CD4-positive, CD25-positive, alpha-beta regulatory T cell (primary cell): ENCODE measurements around the gene STRN4. TPM values are rescaled to one million over a fixed set of nuclear protein-coding genes. Genes with fewer than 3 reads are reported as not detected.

ENCODE experiments used
- ATAC-seq, 2 donors: fragments of 150-1000 bp; cut with Tn5 transposase; one replicate each; pipeline ENCODE4 v1.10.0; 2021; ENCODE audit warnings: low read depth in 2 of 2, moderate number of reproducible peaks in 2 of 2, moderate library complexity in 1 of 2
- DNase-seq, 3 donors: peaks; one replicate each; pipeline versions ENCODE4 v3.0.0 to v3.0.0-alpha.2; 2012 to 2022; ENCODE audit warnings: mixed read lengths in 1 of 3
- H3K27ac ChIP-seq: one replicate; pipeline ENCODE4 v1.7.0; 2013; ENCODE audit warnings: mild to moderate bottlenecking, low read length; ENCODE audit not compliant: insufficient read depth, poor library complexity, severe bottlenecking
- H3K27me3 ChIP-seq: one replicate; pipeline ENCODE4 v1.7.0; 2013; ENCODE audit warnings: low read length; ENCODE audit not compliant: control insufficient read depth, insufficient read depth
- H3K36me3 ChIP-seq: one replicate; pipeline ENCODE4 v1.7.0; 2013; ENCODE audit warnings: mild to moderate bottlenecking, low read length, moderate library complexity; ENCODE audit not compliant: control insufficient read depth, insufficient read depth
- H3K4me1 ChIP-seq: 2 replicates; pipeline ENCODE4 v1.7.0; 2013; ENCODE audit warnings: mild to moderate bottlenecking, low read length; ENCODE audit not compliant: insufficient read depth, control insufficient read depth, poor library complexity, severe bottlenecking
- H3K4me3 ChIP-seq: one replicate; pipeline ENCODE4 v1.7.0; 2013; ENCODE audit warnings: low read depth, mild to moderate bottlenecking, low read length, moderate library complexity
- H3K9me3 ChIP-seq, 2 experiments: 1 replicate in 1 of 2; 2 replicates in 1 of 2; pipeline ENCODE4 v1.7.0; 2013; ENCODE audit warnings: low read length in 2 of 2, mild to moderate bottlenecking in 1 of 2, moderate library complexity in 1 of 2; ENCODE audit not compliant: control insufficient read depth in 2 of 2
- H3K27ac Mint-ChIP-seq, 3 donors: one replicate each; pipeline ENCODE4 v1.8.0; 2020 to 2022; ENCODE audit warnings: mild to moderate bottlenecking in 3 of 3, mixed read lengths in 3 of 3, moderate library complexity in 2 of 3
- H3K27me3 Mint-ChIP-seq: one replicate; pipeline ENCODE4 v1.8.0; 2022; ENCODE audit warnings: mild to moderate bottlenecking, mixed read lengths
- H3K36me3 Mint-ChIP-seq: one replicate; pipeline ENCODE4 v1.8.0; 2020; ENCODE audit warnings: mixed read lengths
- H3K4me1 Mint-ChIP-seq, 4 donors: one replicate each; pipeline ENCODE4 v1.8.0; 2020 to 2022; ENCODE audit warnings: mixed read lengths in 4 of 4, mild to moderate bottlenecking in 1 of 4
- H3K4me3 Mint-ChIP-seq, 4 donors: one replicate each; pipeline ENCODE4 v1.8.0; 2020 to 2022; ENCODE audit warnings: mild to moderate bottlenecking in 4 of 4, mixed read lengths in 4 of 4, moderate library complexity in 3 of 4
- H3K9me3 Mint-ChIP-seq, 7 donors: one replicate each; pipeline ENCODE4 v1.8.0; 2020 to 2022; ENCODE audit warnings: mixed read lengths in 7 of 7, mild to moderate bottlenecking in 3 of 7, moderate library complexity in 2 of 7
- polyA plus RNA-seq, 4 donors: library from polyadenylated mRNA; unstranded; fragments of 300-500 nt; fragmentation: Illumina TruSeq; gene quantifications; one replicate each; pipeline ENCODE4 v1.2.3, GENCODE V29; 2021
- total RNA-seq: library from RNA; stranded (reverse); gene quantifications from one replicate; pipeline ENCODE4 v1.2.3, GENCODE V29; 2022

Gene STRN4
- total and polyA plus RNA-seq, 5 donors from 2014 or later, result 11.9 to 121 (median 15.5) TPM

DNA sequence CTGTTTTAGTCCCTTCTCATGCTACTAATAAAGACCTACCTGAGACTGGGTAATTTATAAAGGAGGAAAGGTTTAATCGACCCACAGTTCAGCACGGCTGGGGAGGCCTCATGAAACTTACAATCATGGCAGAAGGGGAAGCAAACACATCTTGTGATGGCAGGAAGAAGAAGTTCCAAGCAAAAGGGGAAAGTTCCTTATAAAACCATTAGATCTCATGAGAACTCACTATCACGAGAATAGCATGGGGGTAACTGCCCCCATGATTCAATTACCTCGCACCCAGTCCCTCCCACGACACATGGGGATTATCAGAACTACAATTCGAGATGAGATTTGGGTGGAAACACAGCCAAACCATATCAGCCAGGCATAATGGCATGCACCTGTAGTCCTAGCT is 13.0 kb upstream of the STRN4 start:
- Mint-ChIP-seq H3K4me1 (peaks cover 0 to 7% (median 3%) of the 10 kb centered on the region in 4 donors), H3K36me3 (no peaks in the 10 kb centered on the region), H3K27me3 (no peaks in the 10 kb centered on the region), H3K4me3 (no peak overlapping the region), H3K27ac (no peak overlapping the region), H3K9me3 (no peaks in the 10 kb centered on the region)
- H3K36me3 ChIP-seq, result no peaks in the 10 kb centered on the region
- no peaks in the 10 kb centered on the region for H3K27me3 ChIP-seq
- DNase-seq (no peak), ATAC-seq (no peak)
- no peak overlapping the region for H3K4me3 ChIP-seq
- H3K4me1 ChIP-seq, result no peaks in the 10 kb centered on the region
- no peak overlapping the region for H3K27ac ChIP-seq
- no peaks in the 10 kb centered on the region for H3K9me3 ChIP-seq

DNA sequence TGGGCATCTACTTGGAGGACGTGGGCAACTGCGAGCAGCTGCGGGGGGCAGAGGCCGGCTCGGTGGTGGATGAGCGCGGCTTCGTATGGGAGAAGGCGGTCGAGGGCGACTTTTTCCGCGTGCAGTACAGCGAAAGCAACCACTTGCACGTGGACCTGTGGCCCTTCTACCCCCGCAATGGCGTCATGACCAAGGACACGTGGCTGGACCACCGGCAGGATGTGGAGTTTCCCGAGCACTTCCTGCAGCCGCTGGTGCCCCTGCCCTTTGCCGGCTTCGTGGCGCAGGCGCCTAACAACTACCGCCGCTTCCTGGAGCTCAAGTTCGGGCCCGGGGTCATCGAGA is 10.3 kb upstream of the STRN4 start:
- H3K27me3 ChIP-seq, result no peaks in the 10 kb centered on the region
- H3K4me3 ChIP-seq, result no peak overlapping the region
- H3K27me3 Mint-ChIP-seq, result no peaks in the 10 kb centered on the region
- peaks cover 7% of the 10 kb centered on the region for H3K36me3 Mint-ChIP-seq
- DNase-seq, result no peak
- H3K4me1 Mint-ChIP-seq, result peaks cover 5 to 15% (median 6%) of the 10 kb centered on the region in 4 donors
- H3K9me3 Mint-ChIP-seq, result no peaks in the 10 kb centered on the region
- ATAC-seq, result no peak
- H3K4me1 ChIP-seq, result no peaks in the 10 kb centered on the region
- H3K9me3 ChIP-seq, result no peaks in the 10 kb centered on the region
- H3K27ac ChIP-seq, result no peak overlapping the region
- H3K36me3 ChIP-seq, result no peaks in the 10 kb centered on the region
- no peak overlapping the region for H3K27ac Mint-ChIP-seq
- H3K4me3 Mint-ChIP-seq, result no peak overlapping the region

DNA sequence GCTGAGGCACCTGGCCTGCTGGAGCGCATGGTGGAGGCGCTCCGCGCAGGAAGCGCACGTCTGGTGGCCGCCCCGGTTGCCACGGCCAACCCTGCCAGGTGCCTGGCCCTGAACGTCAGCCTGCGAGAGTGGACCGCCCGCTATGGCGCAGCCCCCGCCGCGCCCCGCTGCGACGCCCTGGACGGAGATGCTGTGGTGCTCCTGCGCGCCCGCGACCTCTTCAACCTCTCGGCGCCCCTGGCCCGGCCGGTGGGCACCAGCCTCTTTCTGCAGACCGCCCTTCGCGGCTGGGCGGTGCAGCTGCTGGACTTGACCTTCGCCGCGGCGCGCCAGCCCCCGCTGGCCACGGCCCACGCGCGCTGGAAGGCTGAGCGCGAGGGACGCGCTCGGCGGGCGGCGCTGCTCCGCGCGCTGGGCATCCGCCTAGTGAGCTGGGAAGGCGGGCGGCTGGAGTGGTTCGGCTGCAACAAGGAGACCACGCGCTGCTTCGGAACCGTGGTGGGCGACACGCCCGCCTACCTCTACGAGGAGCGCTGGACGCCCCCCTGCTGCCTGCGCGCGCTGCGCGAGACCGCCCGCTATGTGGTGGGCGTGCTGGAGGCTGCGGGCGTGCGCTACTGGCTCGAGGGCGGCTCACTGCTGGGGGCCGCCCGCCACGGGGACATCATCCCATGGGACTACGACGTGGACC is 9.7 kb upstream of the STRN4 start:
- no peaks in the 10 kb centered on the region for H3K4me1 ChIP-seq
- no peaks in the 10 kb centered on the region for H3K27me3 Mint-ChIP-seq
- DNase-seq (no peak), ATAC-seq (no peak)
- H3K4me3 Mint-ChIP-seq, result no peak overlapping the region
- peaks cover 7% of the 10 kb centered on the region for H3K36me3 Mint-ChIP-seq
- no peaks in the 10 kb centered on the region for H3K9me3 Mint-ChIP-seq
- H3K9me3 ChIP-seq, result no peaks in the 10 kb centered on the region
- no peaks in the 10 kb centered on the region for H3K27me3 ChIP-seq
- no peak overlapping the region for H3K27ac Mint-ChIP-seq
- H3K4me3 ChIP-seq, result no peak overlapping the region
- peaks cover 5 to 15% (median 6%) of the 10 kb centered on the region in 4 donors for H3K4me1 Mint-ChIP-seq
- no peaks in the 10 kb centered on the region for H3K36me3 ChIP-seq
- H3K27ac ChIP-seq, result no peak overlapping the region

DNA sequence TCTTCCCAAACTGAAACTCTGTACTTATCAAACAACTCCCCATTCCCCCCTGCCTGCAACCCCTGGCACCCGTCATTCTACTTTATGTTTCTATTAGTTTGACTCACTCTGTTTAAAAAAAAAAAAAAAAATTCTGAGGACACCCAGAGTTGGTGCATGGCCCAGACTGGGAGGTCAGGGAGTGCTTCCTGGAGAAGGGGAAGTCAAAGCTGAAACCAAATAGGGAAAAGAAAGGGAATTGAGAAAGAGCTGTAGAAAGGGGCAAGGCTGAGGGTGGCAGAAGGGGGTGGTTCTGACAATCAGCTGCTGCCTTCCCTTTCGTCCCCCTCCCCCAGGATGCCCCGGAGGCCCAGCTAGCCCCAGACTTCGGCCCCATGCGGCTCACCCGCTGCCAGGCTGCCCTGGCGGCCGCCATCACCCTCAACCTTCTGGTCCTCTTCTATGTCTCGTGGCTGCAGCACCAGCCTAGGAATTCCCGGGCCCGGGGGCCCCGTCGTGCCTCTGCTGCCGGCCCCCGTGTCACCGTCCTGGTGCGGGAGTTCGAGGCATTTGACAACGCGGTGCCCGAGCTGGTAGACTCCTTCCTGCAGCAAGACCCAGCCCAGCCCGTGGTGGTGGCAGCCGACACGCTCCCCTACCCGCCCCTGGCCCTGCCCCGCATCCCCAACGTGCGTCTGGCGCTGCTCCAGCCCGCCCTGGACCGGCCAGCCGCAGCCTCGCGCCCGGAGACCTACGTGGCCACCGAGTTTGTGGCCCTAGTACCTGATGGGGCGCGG is 9.0 kb upstream of the STRN4 start:
- H3K4me1 ChIP-seq, result no peaks in the 10 kb centered on the region
- H3K9me3 ChIP-seq, result no peaks in the 10 kb centered on the region
- Mint-ChIP-seq H3K27ac (no peak overlapping the region), H3K4me1 (peaks cover 5 to 15% (median 6%) of the 10 kb centered on the region in 4 donors), H3K36me3 (peaks cover 11% of the 10 kb centered on the region), H3K4me3 (no peak overlapping the region), H3K9me3 (no peaks in the 10 kb centered on the region), H3K27me3 (no peaks in the 10 kb centered on the region)
- H3K27ac ChIP-seq, result no peak overlapping the region
- H3K36me3 ChIP-seq, result no peaks in the 10 kb centered on the region
- H3K4me3 ChIP-seq, result no peak overlapping the region
- ATAC-seq (no peak), DNase-seq (no peak)
- H3K27me3 ChIP-seq, result no peaks in the 10 kb centered on the region

- H3K27me3 Mint-ChIP-seq, result no peaks in the 10 kb centered on the region
These were observed 7.3 kb upstream of the STRN4 start for GRCh38 chr19:46753420-46754155.

DNA sequence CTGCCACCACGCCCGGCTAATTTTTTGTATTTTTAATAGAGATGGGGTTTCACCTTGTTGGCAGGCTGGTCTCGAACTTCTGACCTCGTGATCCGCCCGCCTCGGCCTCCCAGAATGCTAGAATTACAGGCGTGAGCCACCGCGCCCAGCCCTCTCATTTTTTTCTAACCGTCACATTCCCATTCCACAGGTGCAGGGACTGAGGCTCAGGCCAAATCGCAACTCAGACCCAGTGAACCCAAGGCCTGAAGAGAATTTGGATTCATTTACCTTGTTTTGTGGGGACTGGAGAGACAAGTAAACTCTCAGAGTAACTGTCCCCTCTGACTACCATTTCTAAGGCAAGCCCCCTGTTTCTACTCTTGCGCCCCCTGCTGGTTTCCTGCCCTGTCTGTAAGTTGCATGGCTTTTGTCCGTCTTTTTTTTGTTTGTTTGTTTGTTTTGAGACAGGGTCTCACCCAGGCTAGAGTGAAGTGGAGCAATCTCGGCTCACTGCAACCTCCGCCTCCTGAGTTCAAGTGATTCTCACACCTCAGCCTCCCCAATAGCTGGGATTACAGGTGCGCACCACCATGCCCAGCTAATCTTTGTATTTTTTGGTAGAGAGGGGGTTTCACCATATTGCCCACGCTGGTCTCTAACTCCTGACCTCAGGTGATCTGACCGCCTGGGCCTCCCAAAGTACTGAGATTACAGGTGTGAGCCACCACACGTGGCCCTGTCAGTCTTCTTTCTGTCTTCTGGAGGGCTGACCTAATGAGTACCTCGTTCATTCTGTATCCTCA is 2.3 kb upstream of the STRN4 start:
- peak; percentile 55 to 74 (median 56) for DNase-seq
- H3K9me3 Mint-ChIP-seq, result no peaks in the 10 kb centered on the region
- peak overlapping the region in 2 of 3 donors; percentile 88 to 90 for H3K27ac Mint-ChIP-seq
- Histone ChIP-seq H3K27me3 (no peaks in the 10 kb centered on the region), H3K4me3 (no peak overlapping the region), H3K9me3 (no peaks in the 10 kb centered on the region), H3K27ac (no peak overlapping the region), H3K4me1 (peaks cover 35% of the 10 kb centered on the region), H3K36me3 (no peaks in the 10 kb centered on the region)
- H3K36me3 Mint-ChIP-seq, result peaks cover 11% of the 10 kb centered on the region
- ATAC-seq, result no peak
- peaks cover 5% of the 10 kb centered on the region for H3K27me3 Mint-ChIP-seq
- H3K4me1 Mint-ChIP-seq, result peaks cover 0 to 43% (median 29%) of the 10 kb centered on the region in 4 donors
- peak overlapping the region in 3 of 4 donors; percentile 81 to 97 (median 83) for H3K4me3 Mint-ChIP-seq

More at GRCh38 chr19:46753420-46754155, 7.3 kb upstream of the STRN4 start:
- Mint-ChIP-seq H3K4me3 (peak overlapping the region in 1 of 4 donors; percentile 51), H3K36me3 (peaks cover 11% of the 10 kb centered on the region), H3K9me3 (no peaks in the 10 kb centered on the region), H3K4me1 (peaks cover 5 to 17% (median 9%) of the 10 kb centered on the region in 4 donors), H3K27ac (peak overlapping the region in 1 of 3 donors; percentile 7)
- no peaks in the 10 kb centered on the region for H3K4me1 ChIP-seq
- peak; percentile 52 to 81 (median 69) for DNase-seq
- no peak overlapping the region for H3K4me3 ChIP-seq
- H3K9me3 ChIP-seq, result no peaks in the 10 kb centered on the region
- ATAC-seq, result peak; percentile 72 to 80
- H3K27me3 ChIP-seq, result no peaks in the 10 kb centered on the region
- no peaks in the 10 kb centered on the region for H3K36me3 ChIP-seq
- no peak overlapping the region for H3K27ac ChIP-seq
